AG04449 (cell line): ENCODE measurements around the gene FABP1.

Experiments
- CTCF ChIA-PET: fragments of 350-600 bp; formaldehyde crosslinking; extraction: SDS; loops from one replicate; lab custom pipeline; 2021; ENCODE audit warnings: antibody characterized with exemption; lab: Yijun Ruan, JAX
- POLR2A ChIA-PET: fragments of 400-600, 350-600 bp; formaldehyde crosslinking; extraction: SDS; loops from one replicate; lab custom pipeline; 2020; ENCODE audit warnings: antibody characterized with exemption, inconsistent platforms; lab: Yijun Ruan, JAX
- DNase-seq: peaks from one replicate; pipeline ENCODE4 v3.0.0-alpha.2; 2010; ENCODE audit warnings: low read depth, low spot score
- H3K4me3 ChIP-seq: 2 replicates; pipeline ENCODE4 v1.5.1; 2011; ENCODE audit warnings: low read depth, mild to moderate bottlenecking, control low read depth, low read length
- CTCF ChIP-seq: IDR thresholded peaks from one replicate; pipeline ENCODE4 v1.5.1; 2011; ENCODE audit warnings: mild to moderate bottlenecking, moderate library complexity, low read length, control low read depth, inconsistent platforms; ENCODE audit not compliant: insufficient read depth; ENCODE audit errors: missing control alignments

The FABP1 gene

DNA sequence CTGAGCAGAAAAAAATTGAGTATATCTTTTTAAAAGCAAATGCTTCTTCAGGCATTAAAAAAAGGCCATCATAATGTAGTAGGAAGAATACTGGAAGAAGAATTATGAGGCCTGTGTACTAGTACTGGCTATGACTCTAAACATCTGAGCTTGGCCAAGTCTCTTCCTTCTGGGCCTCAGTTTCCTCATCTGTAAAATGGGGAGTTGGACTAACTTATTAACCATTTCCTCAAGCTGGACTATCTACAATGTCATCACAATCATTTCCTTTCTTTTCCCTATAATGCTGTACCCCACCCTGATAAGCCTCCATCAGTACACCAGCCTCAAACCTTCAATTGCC lies 29.3 kb downstream of the FABP1 start:
- TF ChIP-seq CTCF = no peak
- ChIA-PET POLR2A (no interaction called here), CTCF (interaction anchor here (0.8 kb wide), 1 partner anchor 61 kb away, joined by 4 read pairs; no protein-coding TSS in a partner anchor)
- DNase-seq = no peak
- no peak overlapping the region for H3K4me3 ChIP-seq

GRCh38 chr2:88097891-88098557 lies 29.8 kb downstream of the FABP1 start:
- no peak for DNase-seq
- H3K4me3 ChIP-seq = no peak overlapping the region
- no peak for TF ChIP-seq CTCF
- CTCF ChIA-PET = interaction anchor here (0.8 kb wide), 1 partner anchor 61 kb away, joined by 4 read pairs; no protein-coding TSS in a partner anchor
- POLR2A ChIA-PET = no interaction called here

DNA sequence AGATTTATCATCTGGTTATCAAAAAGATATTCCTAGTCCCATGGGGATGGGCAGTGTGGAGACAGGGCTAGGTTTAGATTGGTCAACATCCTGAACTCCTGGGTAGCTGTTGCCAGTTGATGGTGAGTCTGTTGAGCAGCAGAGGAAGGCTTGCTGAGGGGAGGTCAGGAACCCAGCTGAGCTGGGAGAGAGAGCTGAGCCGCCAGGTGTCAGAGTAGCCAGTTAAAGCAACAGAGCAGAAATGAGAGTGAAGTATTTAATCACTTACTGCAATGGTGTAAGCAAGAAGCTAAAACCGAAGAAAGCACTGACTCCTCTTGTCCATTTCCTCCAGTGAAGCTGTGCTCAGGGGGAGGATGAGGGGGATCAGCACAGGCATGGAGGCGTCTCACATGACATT lies 30.7 kb downstream of the FABP1 start:
- POLR2A ChIA-PET = no interaction called here
- no peak for TF ChIP-seq CTCF
- no peak for DNase-seq
- no peak overlapping the region for H3K4me3 ChIP-seq
- CTCF ChIA-PET = no interaction called here

DNA sequence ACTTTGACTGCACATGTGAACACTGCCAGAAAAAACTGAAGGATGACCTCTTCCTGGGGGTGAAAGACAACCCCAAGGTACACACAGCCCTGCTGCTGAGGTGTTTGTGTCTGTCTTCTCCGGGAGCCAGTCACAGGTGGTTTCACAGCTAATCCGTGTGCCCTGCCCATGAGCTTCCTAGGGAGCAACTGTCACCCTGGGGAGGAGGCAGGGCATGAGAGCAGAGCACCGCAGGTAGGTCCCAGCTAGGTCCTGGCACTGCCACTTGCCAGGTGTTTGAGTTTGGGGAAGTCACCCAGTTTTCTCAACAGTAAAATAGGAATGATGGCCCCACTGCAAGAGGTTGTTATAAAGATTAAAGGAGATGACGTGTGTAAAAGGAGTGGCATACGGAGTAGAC lies 31.2 kb downstream of the FABP1 start:
- no peak for DNase-seq
- no peak overlapping the region for H3K4me3 ChIP-seq
- TF ChIP-seq CTCF = no peak
- CTCF ChIA-PET = interaction anchor here (0.6 kb wide), 1 partner anchor 93 kb away, joined by 3 read pairs; no protein-coding TSS in a partner anchor
- POLR2A ChIA-PET = no interaction called here

GRCh38 chr2:88095022-88095421 lies 32.8 kb downstream of the FABP1 start:
- no peak for DNase-seq

DNA sequence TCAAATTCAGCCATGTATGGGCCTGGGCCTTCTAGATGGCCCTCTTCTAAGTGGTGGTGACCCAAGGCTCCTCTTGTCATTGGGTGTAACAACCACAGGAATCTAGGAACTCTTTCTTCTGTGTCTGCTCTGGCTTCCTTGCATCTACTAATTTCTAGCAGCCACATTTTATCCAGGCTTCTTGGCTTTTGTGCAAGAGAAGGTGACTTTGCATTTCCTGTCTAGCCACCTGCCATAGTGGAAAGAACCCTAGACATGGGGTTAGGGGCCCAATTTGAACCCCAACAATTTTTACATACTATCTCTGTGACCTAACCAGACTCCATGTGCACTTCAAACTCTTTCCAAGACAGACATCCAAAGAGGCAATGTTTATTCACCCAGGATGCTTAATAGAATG lies 35.1 kb downstream of the FABP1 start:
- ChIA-PET CTCF (interaction anchor here (0.8 kb wide), 1 partner anchor 32 kb away, joined by 3 read pairs; no protein-coding TSS in a partner anchor), POLR2A (no interaction called here)
- no peak for DNase-seq
- no peak overlapping the region for H3K4me3 ChIP-seq
- TF ChIP-seq CTCF = no peak

More at GRCh38 chr2:88095022-88095421, 32.8 kb downstream of the FABP1 start:
- TF ChIP-seq CTCF = no peak
- ChIA-PET CTCF (no interaction called here), POLR2A (no interaction called here)
- no peak overlapping the region for H3K4me3 ChIP-seq
